Mesendoderm (in vitro differentiated cells): ENCODE measurements around the gene MAPKAPK3.
A peak's percentile ranks its signal among the peaks of the same experiment; 100 is the strongest.

ENCODE experiments used
- DNase-seq: peaks from one replicate; pipeline ENCODE4 v3.0.0; 2013
- H2AK5ac ChIP-seq: 2 replicates; pipeline ENCODE4 v1.6.1; 2013; ENCODE audit warnings: low read length, inconsistent platforms
- H2BK120ac ChIP-seq: 2 replicates; pipeline ENCODE4 v1.6.1; 2013; ENCODE audit warnings: low read depth, mild to moderate bottlenecking, low read length, moderate library complexity, mixed read lengths
- H2BK15ac ChIP-seq: replicated peaks from 2 replicates; pipeline ENCODE4 v1.6.1; 2013; ENCODE audit warnings: low read depth, mild to moderate bottlenecking, moderate library complexity
- H2BK5ac ChIP-seq: 2 replicates; pipeline ENCODE4 v1.6.1; 2013; ENCODE audit warnings: low read length, inconsistent platforms
- H3K18ac ChIP-seq: 2 replicates; pipeline ENCODE4 v1.6.1; 2013; ENCODE audit warnings: mild to moderate bottlenecking, low read length, mixed read lengths
- H3K23ac ChIP-seq: one replicate; pipeline ENCODE4 v1.6.1; 2013; ENCODE audit warnings: low read length
- H3K27ac ChIP-seq: 2 replicates; pipeline ENCODE4 v1.5.1; 2013; ENCODE audit warnings: low read depth, mild to moderate bottlenecking, inconsistent platforms, low read length, moderate library complexity
- H3K27me3 ChIP-seq: 2 replicates; pipeline ENCODE4 v1.6.1; 2013; ENCODE audit warnings: low read length, control low read depth, mild to moderate bottlenecking, inconsistent platforms; ENCODE audit not compliant: insufficient read depth, poor library complexity
- H3K36me3 ChIP-seq: 2 replicates; pipeline ENCODE4 v1.6.1; 2013; ENCODE audit warnings: low read length, inconsistent platforms; ENCODE audit not compliant: control insufficient read depth, insufficient read depth
- H3K4ac ChIP-seq: one replicate; pipeline ENCODE4 v1.6.1; 2013; ENCODE audit warnings: low read depth, mild to moderate bottlenecking, low read length, moderate library complexity
- H3K4me1 ChIP-seq: 2 replicates; pipeline ENCODE4 v1.6.1; 2013; ENCODE audit warnings: low read depth, low read length, inconsistent platforms; ENCODE audit not compliant: control insufficient read depth
- H3K4me2 ChIP-seq: 2 replicates; pipeline ENCODE4 v1.6.1; 2013; ENCODE audit warnings: low read length
- H3K4me3 ChIP-seq: 2 replicates; pipeline ENCODE4 v1.5.1; 2013; ENCODE audit warnings: mild to moderate bottlenecking, low read length
- H3K56ac ChIP-seq: one replicate; pipeline ENCODE4 v1.6.1; 2013; ENCODE audit warnings: low read length
- H3K79me1 ChIP-seq: 2 replicates; pipeline ENCODE4 v1.6.1; 2013; ENCODE audit warnings: low read length, inconsistent platforms
- H3K79me2 ChIP-seq: 2 replicates; pipeline ENCODE4 v1.6.1; 2013; ENCODE audit warnings: mild to moderate bottlenecking, low read length; ENCODE audit not compliant: control insufficient read depth, insufficient read depth
- H3K9ac ChIP-seq: 2 replicates; pipeline ENCODE4 v1.6.1; 2013; ENCODE audit warnings: low read length, inconsistent platforms
- H4K5ac ChIP-seq: one replicate; pipeline ENCODE4 v1.6.1; 2013; ENCODE audit warnings: low read length
- H4K8ac ChIP-seq: one replicate; pipeline ENCODE4 v1.6.1; 2013; ENCODE audit warnings: low read depth, mild to moderate bottlenecking, control low read depth, low read length, moderate library complexity
- WGBS: extraction: QIAGEN DNeasy Blood & Tissue Kit; methylation state at CpG from one replicate; pipeline ENCODE4 v1.1.7; 2013; ENCODE audit warnings: low lambda C conversion rate, missing lambda C conversion rate; ENCODE audit not compliant: insufficient coverage; ENCODE audit errors: extremely low coverage; 5-methylcytosine and 5-hydroxymethylcytosine counted together

Gene MAPKAPK3

DNA sequence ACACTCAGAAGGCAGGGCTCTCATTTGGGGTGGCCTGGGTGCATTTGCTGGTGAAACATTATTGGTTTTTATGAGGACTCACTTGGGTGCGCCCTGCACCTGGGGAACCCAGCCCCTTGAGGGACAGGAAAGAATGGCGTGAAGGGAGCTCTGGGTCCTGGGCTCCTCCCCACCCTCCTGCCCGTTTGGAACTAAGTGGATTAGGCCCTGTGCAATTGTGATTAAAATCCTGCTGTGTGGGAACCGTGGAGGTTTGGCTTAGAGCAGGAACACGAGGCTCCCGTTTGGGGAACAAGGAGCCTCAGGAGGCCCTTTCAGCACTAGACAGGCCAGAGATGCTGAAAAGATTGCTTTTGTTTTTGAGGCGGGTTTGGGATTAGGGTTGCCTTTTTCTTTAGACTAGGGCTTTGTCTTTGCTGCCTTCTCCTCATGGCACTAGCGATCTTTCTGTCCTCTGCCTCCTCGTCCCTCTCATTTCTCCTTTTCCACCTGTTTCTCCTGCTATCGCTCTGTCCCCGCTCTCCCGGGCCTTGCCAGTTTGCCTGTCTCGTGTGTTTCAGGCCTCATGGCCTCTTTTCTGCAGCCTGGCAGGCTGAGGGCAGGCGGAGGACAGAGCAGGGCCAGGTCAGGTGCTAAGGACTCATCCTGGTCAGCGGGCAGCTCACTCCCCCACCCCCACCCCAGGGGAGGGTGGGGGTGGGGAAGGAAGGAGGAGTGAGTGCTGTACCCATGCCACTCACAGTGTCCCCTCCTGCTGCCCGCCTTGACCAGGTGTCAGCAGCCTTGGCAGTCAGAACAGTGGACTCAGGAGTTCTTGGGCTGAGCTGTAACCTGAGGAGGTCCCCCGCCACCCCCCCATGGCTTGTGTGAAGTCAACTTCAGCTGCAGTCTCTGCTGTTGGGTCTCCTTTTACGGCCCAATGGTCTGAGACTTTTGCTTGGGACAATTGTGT, 8.6 kb downstream of the MAPKAPK3 start:
- H3K27me3 ChIP-seq, result no peaks in the 10 kb centered on the region
- no peak overlapping the region for H2BK15ac ChIP-seq
- no peak overlapping the region for H3K23ac ChIP-seq
- DNase-seq, result no peak
- H3K79me1 ChIP-seq, result peaks cover 9% of the 10 kb centered on the region
- no peaks in the 10 kb centered on the region for H3K36me3 ChIP-seq
- no peak overlapping the region for H3K27ac ChIP-seq
- no peak overlapping the region for H3K4ac ChIP-seq
- no peak overlapping the region for H2AK5ac ChIP-seq
- no peak overlapping the region for H2BK5ac ChIP-seq
- no peak overlapping the region for H3K9ac ChIP-seq
- H3K4me1 ChIP-seq, result peaks cover 8% of the 10 kb centered on the region
- H2BK120ac ChIP-seq, result no peak overlapping the region
- H3K18ac ChIP-seq, result no peak overlapping the region
- H4K8ac ChIP-seq, result no peak overlapping the region
- peak overlapping the region; percentile 49 for H3K56ac ChIP-seq
- no peak overlapping the region for H3K4me3 ChIP-seq
- WGBS, result no CpG with 5 or more reads among the region's 18 CpGs
- H3K4me2 ChIP-seq, result no peak overlapping the region
- H4K5ac ChIP-seq, result no peak overlapping the region
- H3K79me2 ChIP-seq, result no peaks in the 10 kb centered on the region

DNA sequence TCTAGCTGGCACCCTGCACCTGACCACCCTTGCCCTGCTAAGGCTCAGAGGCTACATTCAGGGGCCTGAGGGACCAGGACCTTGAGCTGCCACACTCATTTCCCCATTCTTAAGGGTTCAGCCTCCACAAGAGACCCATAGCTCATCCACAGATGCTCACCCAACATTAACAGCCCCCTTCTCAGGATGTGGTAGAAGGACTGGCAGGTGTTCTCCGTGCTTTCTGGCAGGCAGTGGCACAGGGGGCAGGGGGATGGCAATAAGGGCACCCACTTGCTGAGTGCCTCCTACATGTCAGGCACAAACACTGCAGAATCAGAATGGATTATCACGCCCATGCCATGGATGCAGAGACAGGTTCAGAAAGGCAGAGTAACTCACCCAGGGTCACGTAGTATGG, 9.4 kb downstream of the MAPKAPK3 start:
- H2BK15ac ChIP-seq, result no peak overlapping the region
- no peak overlapping the region for H2BK120ac ChIP-seq
- no peak overlapping the region for H4K8ac ChIP-seq
- peaks cover 9% of the 10 kb centered on the region for H3K79me1 ChIP-seq
- no peak overlapping the region for H2BK5ac ChIP-seq
- no peak overlapping the region for H3K4me2 ChIP-seq
- H2AK5ac ChIP-seq, result no peak overlapping the region
- no peaks in the 10 kb centered on the region for H3K79me2 ChIP-seq
- H3K4me3 ChIP-seq, result no peak overlapping the region
- no peak overlapping the region for H3K18ac ChIP-seq
- peak overlapping the region; percentile 20 for H3K56ac ChIP-seq
- H3K27me3 ChIP-seq, result no peaks in the 10 kb centered on the region
- no peak overlapping the region for H3K23ac ChIP-seq
- H3K4ac ChIP-seq, result no peak overlapping the region
- H3K4me1 ChIP-seq, result peaks cover 8% of the 10 kb centered on the region
- H3K9ac ChIP-seq, result no peak overlapping the region
- DNase-seq, result no peak
- H3K27ac ChIP-seq, result no peak overlapping the region
- no CpG with 5 or more reads among the region's 3 CpGs for WGBS
- no peak overlapping the region for H4K5ac ChIP-seq
- H3K36me3 ChIP-seq, result no peaks in the 10 kb centered on the region

DNA sequence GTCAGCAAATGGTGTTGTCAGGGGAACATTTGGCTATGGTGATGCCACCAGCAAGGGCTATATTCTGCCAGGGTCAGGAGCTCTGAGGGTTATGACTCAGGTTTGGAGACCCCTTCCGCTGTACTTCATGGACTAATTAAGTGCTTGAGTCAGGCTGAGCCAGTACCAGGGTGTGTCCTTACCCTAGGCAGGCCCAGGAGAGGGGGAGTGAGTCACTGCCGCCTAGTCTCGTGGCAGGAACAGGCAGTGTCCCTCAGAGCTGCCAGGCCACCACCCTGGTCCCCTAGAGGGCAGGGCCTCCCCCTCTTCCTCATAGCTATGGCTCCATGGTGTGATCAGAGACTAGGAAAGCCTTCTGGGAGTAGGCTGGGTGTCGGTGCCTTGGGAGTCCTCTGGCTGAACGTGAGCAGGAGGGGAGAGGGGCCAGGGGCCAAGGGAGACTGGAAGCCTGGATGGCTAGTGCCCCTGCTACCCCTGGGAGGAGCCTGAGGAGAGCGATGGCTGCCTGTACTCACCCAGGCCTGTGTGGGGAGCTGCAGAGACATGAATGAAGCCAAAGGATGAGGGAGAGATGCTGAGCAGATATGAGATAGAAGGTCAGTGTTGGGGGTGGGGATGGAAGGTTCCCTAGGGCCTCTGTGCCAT, 10.6 kb downstream of the MAPKAPK3 start:
- DNase-seq, result peak; percentile 89
- Histone ChIP-seq H2AK5ac (no peak overlapping the region), H2BK120ac (no peak overlapping the region), H4K8ac (no peak overlapping the region), H3K4me3 (no peak overlapping the region), H3K4ac (no peak overlapping the region), H3K23ac (no peak overlapping the region), H3K36me3 (no peaks in the 10 kb centered on the region), H3K4me2 (no peak overlapping the region), H2BK15ac (no peak overlapping the region), H3K79me2 (no peaks in the 10 kb centered on the region), H3K79me1 (peaks cover 9% of the 10 kb centered on the region), H4K5ac (no peak overlapping the region), H3K27ac (no peak overlapping the region), H3K18ac (no peak overlapping the region), H3K56ac (no peak overlapping the region), H3K27me3 (no peaks in the 10 kb centered on the region), H3K9ac (no peak overlapping the region), H3K4me1 (peaks cover 8% of the 10 kb centered on the region), H2BK5ac (no peak overlapping the region)
- no CpG with 5 or more reads among the region's 6 CpGs for WGBS

DNA sequence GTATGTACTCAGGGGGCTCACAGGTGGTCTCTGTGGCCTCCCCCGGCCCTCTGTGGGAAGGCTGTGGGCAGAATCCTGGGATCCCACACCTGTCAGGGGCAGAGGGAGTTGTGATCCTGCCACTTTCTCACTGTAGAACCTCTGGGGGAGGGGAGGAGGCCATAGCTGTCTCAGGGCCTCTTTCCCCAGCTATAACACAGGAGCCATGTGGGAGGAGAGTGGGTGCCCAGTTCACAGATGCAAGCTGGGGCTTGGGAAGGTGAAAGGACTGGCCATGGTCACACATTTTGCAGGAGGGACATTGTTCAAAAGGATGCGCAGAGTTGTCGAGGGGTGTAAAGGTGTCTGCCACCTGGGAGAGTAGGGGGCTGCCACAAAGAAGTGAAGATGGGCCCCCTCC, 11.7 kb downstream of the MAPKAPK3 start:
- WGBS, result no CpG with 5 or more reads among the region's 3 CpGs
- Histone ChIP-seq H3K4ac (no peak overlapping the region), H3K36me3 (no peaks in the 10 kb centered on the region), H2BK5ac (no peak overlapping the region), H3K9ac (no peak overlapping the region), H3K27ac (no peak overlapping the region), H2BK15ac (no peak overlapping the region), H3K4me3 (no peak overlapping the region), H3K18ac (no peak overlapping the region), H2BK120ac (no peak overlapping the region), H2AK5ac (no peak overlapping the region), H3K4me2 (no peak overlapping the region), H3K4me1 (peaks cover 8% of the 10 kb centered on the region), H3K27me3 (no peaks in the 10 kb centered on the region), H4K5ac (no peak overlapping the region), H3K79me2 (no peaks in the 10 kb centered on the region), H4K8ac (no peak overlapping the region), H3K23ac (no peak overlapping the region), H3K56ac (no peak overlapping the region), H3K79me1 (peaks cover 8% of the 10 kb centered on the region)
- DNase-seq, result no peak

DNA sequence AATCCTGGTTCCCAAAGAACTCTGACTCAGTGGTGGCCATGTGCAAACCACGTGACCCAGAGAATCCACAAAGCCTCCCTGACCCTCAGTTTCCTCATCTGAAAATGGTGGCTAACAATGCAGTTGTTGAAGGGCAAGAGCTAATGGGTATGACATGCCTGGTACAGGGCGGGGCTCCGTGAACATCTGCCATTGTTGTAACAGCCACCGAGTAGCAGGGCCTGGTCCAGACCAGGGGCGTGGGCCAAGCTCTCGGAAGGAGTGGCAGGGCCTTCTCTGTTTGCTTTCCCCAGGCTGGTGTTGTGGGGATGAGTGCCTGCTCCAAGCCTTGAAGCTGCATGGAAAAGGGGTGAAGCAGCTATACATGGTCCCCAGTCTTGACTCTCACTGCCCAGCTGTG, 13.4 kb downstream of the MAPKAPK3 start:
- no peaks in the 10 kb centered on the region for H3K79me2 ChIP-seq
- H3K4me2 ChIP-seq, result no peak overlapping the region
- no peak overlapping the region for H3K9ac ChIP-seq
- H3K23ac ChIP-seq, result no peak overlapping the region
- no peak overlapping the region for H3K4me3 ChIP-seq
- H3K27me3 ChIP-seq, result no peaks in the 10 kb centered on the region
- H3K27ac ChIP-seq, result no peak overlapping the region
- peaks cover 11% of the 10 kb centered on the region for H3K79me1 ChIP-seq
- no peak overlapping the region for H4K8ac ChIP-seq
- no peaks in the 10 kb centered on the region for H3K36me3 ChIP-seq
- no peak overlapping the region for H4K5ac ChIP-seq
- DNase-seq, result no peak
- no peak overlapping the region for H3K56ac ChIP-seq
- H2BK15ac ChIP-seq, result no peak overlapping the region
- H2BK120ac ChIP-seq, result no peak overlapping the region
- no peak overlapping the region for H2AK5ac ChIP-seq
- no peak overlapping the region for H2BK5ac ChIP-seq
- no CpG with 5 or more reads among the region's 6 CpGs for WGBS
- H3K4ac ChIP-seq, result no peak overlapping the region
- no peak overlapping the region for H3K18ac ChIP-seq
- H3K4me1 ChIP-seq, result peaks cover under 1% of the 10 kb centered on the region
